B cell (primary cell): Measurements from ENCODE around the gene GABRD.

Experiments
- CTCF ChIP-seq: fragments of 200-600 bp; IDR thresholded peaks from one replicate; pipeline ENCODE4 v1.8.0; 2022; ENCODE audit warnings: antibody characterized with exemption, mild to moderate bottlenecking
- EZH2 ChIP-seq: IDR thresholded peaks from 2 replicates; pipeline ENCODE4 v1.6.1; 2012; ENCODE audit warnings: borderline replicate concordance, low read depth, mild to moderate bottlenecking, moderate library complexity, low read length; ENCODE audit not compliant: insufficient read depth, poor library complexity, severe bottlenecking

- no peak for TF ChIP-seq CTCF
- no peak for TF ChIP-seq EZH2
Measured at GRCh38 chr1:1975535-1975934, 43.6 kb upstream of the GABRD start.
